Activated T-helper 2 cell treated with anti-CD3 and anti-CD28 coated beads, Interferon-gamma antibody, Interleukin-2, Interleukin-4, amounts not matched to agents 10 μg/mL and 5 μg/mL and 100 μg/mL, durations not matched to agents 14 hours and 24 hours and 36 hours (primary cell): Measurements from ENCODE around the gene AMPD3. TPM values are rescaled to one million over a fixed set of nuclear protein-coding genes. Genes with fewer than 3 reads are reported as not detected.

Source experiments
- DNase-seq: peaks from one replicate; pipeline ENCODE4 v3.0.0; 2021; ENCODE audit warnings: low spot score
- H3K27ac Mint-ChIP-seq: one replicate; pipeline ENCODE4 v1.8.0; 2021; ENCODE audit warnings: mixed read lengths
- H3K27me3 Mint-ChIP-seq: one replicate; pipeline ENCODE4 v1.8.0; 2021; ENCODE audit warnings: low read depth, mixed read lengths
- H3K36me3 Mint-ChIP-seq: one replicate; pipeline ENCODE4 v1.8.0; 2021; ENCODE audit warnings: low read depth, mixed read lengths
- H3K4me1 Mint-ChIP-seq: one replicate; pipeline ENCODE4 v1.8.0; 2021; ENCODE audit warnings: low read depth, mixed read lengths
- H3K4me3 Mint-ChIP-seq: one replicate; pipeline ENCODE4 v1.8.0; 2021; ENCODE audit warnings: low read depth, mild to moderate bottlenecking, moderate library complexity, mixed read lengths
- H3K9me3 Mint-ChIP-seq: one replicate; pipeline ENCODE4 v1.8.0; 2021; ENCODE audit warnings: mixed read lengths
- intact Hi-C: fragments of 100-400 bp; cut with micrococcal nuclease; formaldehyde crosslinking; loops from one replicate; pipeline ENCODE4 v1.15.1; 2023
- total RNA-seq: library from RNA; stranded (reverse); gene quantifications from 2 replicates; pipeline ENCODE4 v1.2.3, GENCODE V29; 2022

AMPD3 gene
- total RNA-seq, 1 donor from 2014 or later = 26.1 TPM

DNA sequence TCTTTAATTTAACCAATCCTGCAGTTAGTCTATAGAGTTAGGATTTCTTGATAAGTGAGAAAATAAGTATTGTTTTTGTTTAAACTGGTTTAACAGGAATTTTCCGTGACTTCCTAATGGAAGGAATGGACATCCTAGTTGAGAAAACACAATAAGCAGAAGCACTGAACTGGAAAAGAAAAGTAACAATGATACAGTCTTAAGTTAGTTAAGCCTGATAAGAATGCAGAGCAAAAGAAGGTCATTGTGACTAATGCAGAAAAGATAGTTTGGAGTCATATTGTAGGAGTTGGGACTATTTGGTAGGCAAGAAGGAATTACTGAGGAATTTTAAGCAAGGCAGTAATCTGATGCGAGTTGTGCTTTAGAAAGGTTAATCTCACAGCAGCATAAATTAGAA, 74.2 kb downstream of the AMPD3 start:
- H3K27ac Mint-ChIP-seq = no peak overlapping the region
- no peak for DNase-seq
- H3K4me3 Mint-ChIP-seq = no peak overlapping the region
- intact Hi-C loops = loop anchor here (5.0 kb wide), 1 partner anchor 72 kb away; the partner anchor contains the start of gene AMPD3
- H3K4me1 Mint-ChIP-seq = peaks cover 16% of the 10 kb centered on the region
- H3K27me3 Mint-ChIP-seq = no peaks in the 10 kb centered on the region
- no peaks in the 10 kb centered on the region for H3K9me3 Mint-ChIP-seq
- peaks cover 35% of the 10 kb centered on the region for H3K36me3 Mint-ChIP-seq

DNA sequence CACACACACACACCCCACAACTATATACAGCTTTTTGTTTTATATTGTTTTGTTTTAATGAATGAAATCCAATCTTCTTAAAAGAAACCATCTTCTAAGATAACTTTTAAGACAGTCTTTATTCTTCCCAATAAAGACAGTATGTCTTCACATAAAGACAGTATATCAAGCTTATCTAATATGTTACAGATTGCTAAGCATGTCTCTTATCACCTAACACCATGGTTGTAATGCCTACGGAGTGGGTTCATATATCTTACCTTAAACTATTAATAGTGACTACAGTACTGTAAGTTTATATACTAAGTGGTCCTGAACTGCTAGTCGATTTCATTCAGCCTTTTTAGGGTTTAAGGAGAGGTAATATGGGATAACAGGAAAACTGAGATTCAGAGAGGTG, 77.5 kb downstream of the AMPD3 start:
- H3K4me1 Mint-ChIP-seq = peaks cover 8% of the 10 kb centered on the region
- H3K27ac Mint-ChIP-seq = no peak overlapping the region
- peaks cover 19% of the 10 kb centered on the region for H3K36me3 Mint-ChIP-seq
- DNase-seq = no peak
- H3K27me3 Mint-ChIP-seq = no peaks in the 10 kb centered on the region
- intact Hi-C loops = no loop called here
- H3K9me3 Mint-ChIP-seq = no peaks in the 10 kb centered on the region
- no peak overlapping the region for H3K4me3 Mint-ChIP-seq

DNA sequence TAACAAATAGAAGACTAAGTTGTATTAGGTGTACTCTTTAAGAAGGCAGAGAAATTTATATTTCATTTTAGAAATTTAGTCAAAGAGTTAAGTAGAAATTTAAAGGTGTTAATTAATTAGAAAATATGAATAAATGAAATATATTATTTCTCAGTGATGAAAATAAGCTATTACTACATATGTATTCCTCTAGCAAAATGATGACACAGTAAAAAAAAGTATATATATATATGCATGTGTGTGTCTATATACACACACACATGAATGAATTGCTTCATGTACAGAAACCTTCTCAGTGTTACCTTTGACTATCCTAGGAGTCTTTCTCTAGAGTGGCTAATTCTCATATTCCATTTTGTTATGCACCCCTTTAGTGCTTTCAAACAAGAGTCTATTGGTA, 78.3 kb downstream of the AMPD3 start:
- Mint-ChIP-seq H3K27ac (no peak overlapping the region), H3K9me3 (no peaks in the 10 kb centered on the region), H3K4me3 (no peak overlapping the region), H3K4me1 (peaks cover 6% of the 10 kb centered on the region), H3K36me3 (peaks cover 17% of the 10 kb centered on the region), H3K27me3 (no peaks in the 10 kb centered on the region)
- DNase-seq = no peak
- intact Hi-C loops = no loop called here

DNA sequence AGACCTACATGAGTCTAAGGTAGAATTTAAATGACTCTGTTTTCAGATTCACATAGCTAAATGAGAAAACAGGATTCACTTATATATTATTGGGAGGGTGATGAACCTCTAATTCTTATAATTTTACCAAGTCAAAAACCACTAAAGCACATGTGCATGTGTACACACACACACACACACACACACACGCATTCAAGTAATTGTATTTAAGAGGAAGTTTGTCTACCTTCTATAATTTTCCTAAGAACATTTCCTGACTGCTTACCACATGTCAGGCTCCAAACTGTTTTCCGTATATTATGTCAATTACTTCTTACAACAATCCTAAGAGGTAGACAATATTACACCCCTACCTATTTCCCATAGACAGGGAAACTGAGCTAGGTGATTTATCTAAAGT, 79.3 kb downstream of the AMPD3 start:
- H3K36me3 Mint-ChIP-seq = peaks cover 14% of the 10 kb centered on the region
- H3K4me3 Mint-ChIP-seq = no peak overlapping the region
- DNase-seq = no peak
- no peak overlapping the region for H3K27ac Mint-ChIP-seq
- no peaks in the 10 kb centered on the region for H3K27me3 Mint-ChIP-seq
- no peaks in the 10 kb centered on the region for H3K9me3 Mint-ChIP-seq
- H3K4me1 Mint-ChIP-seq = peaks cover 9% of the 10 kb centered on the region
- intact Hi-C loops = no loop called here

DNA sequence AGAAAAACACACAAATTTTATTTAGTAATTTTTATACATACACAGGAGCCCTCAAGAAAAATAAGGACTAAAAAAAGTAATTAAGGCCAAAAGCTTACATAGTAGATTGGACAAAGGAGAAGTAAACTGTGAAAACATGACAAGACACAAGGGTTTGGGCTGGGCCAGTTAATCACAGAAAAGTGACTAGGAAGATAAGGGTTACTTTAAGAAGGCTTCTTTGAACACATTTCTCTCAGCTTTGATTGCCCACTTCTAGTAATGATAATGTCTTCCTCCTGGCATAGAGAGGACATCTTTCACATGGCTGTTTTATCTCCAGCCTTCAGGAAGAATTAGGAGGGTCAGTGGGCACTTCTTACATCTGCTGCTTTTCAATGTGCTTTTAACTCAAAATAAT, 82.5 kb downstream of the AMPD3 start:
- Mint-ChIP-seq H3K36me3 (peaks cover 8% of the 10 kb centered on the region), H3K4me3 (no peak overlapping the region), H3K27ac (no peak overlapping the region), H3K4me1 (peaks cover 20% of the 10 kb centered on the region), H3K27me3 (no peaks in the 10 kb centered on the region), H3K9me3 (no peaks in the 10 kb centered on the region)
- intact Hi-C loops = no loop called here
- no peak for DNase-seq

DNA sequence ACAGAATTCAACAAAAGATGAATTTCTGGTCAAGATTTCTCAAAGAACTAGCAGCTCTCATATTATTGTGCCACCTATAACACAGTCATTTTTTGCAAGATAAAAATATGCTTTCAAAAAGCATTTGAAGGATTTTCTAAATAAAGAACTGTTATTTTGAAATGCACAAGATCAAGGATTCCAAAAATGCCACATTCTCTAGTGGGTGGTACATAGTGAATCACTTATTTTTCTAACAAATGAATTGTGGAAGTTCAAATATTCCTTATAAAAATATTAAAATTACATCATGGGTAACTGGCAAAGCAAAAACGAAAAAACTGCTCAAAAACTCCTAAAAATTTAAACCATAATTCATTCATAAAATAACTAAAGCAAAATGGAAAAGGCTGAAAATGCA, 83.9 kb downstream of the AMPD3 start:
- intact Hi-C loops = no loop called here

DNA sequence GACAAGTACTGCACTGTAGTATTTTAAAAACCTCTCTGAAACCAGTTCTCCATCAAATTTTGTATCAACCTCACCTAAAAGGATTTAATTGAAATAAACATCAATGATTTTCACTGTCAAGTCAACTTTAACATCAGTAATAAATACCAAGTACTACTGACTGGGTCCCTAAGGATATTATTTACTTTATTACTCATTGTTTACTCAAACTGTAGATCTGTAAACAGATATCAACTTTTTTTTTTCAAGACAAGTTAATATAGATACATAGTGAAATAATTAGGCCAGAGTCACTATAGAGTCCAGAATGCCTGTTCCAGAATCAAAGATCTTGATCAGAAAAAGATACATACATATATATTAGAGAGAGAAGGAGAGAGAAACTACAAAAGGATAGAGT, 84.3 kb downstream of the AMPD3 start:
- intact Hi-C loops = no loop called here
- no peaks in the 10 kb centered on the region for H3K27me3 Mint-ChIP-seq
- H3K27ac Mint-ChIP-seq = no peak overlapping the region
- H3K9me3 Mint-ChIP-seq = peaks cover 3% of the 10 kb centered on the region
- H3K36me3 Mint-ChIP-seq = no peaks in the 10 kb centered on the region
- H3K4me3 Mint-ChIP-seq = peak overlapping the region; percentile 89
- DNase-seq = no peak
- H3K4me1 Mint-ChIP-seq = peaks cover 20% of the 10 kb centered on the region

More for the DNA sequence above, 83.9 kb downstream of the AMPD3 start:
- DNase-seq = no peak
- H3K36me3 Mint-ChIP-seq = peaks cover 1% of the 10 kb centered on the region
- H3K9me3 Mint-ChIP-seq = no peaks in the 10 kb centered on the region
- no peak overlapping the region for H3K27ac Mint-ChIP-seq
- H3K4me3 Mint-ChIP-seq = no peak overlapping the region
- no peaks in the 10 kb centered on the region for H3K27me3 Mint-ChIP-seq
- peaks cover 20% of the 10 kb centered on the region for H3K4me1 Mint-ChIP-seq

DNA sequence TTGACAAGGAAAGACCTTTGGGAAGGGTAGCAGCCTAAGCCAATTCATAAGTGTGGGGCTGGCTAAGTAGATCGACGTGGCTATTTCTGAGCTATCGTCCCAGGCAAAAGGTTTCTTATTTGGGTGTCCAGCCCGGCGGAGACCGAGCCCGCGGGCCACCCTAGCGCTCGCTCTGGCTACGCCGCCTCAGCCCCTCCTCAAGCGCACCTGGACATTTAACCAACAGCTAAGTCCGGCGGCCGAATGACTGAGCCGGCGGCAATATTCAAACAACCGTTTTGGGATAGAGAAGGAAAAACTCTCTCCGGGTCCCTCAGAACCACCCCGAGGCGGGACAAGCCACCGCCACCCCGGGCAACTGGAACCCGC, 85.5 kb downstream of the AMPD3 start:
- Mint-ChIP-seq H3K27ac (peak overlapping the region; percentile 60), H3K9me3 (peaks cover 4% of the 10 kb centered on the region), H3K4me1 (peaks cover 20% of the 10 kb centered on the region), H3K27me3 (no peaks in the 10 kb centered on the region), H3K4me3 (peak overlapping the region; percentile 89), H3K36me3 (no peaks in the 10 kb centered on the region)
- intact Hi-C loops = loop anchor here (2.0 to 10.0 kb wide), 5 partner anchors 14 to 197 kb away; partner anchors contain the start of gene AMPD3
- no peak for DNase-seq

DNA sequence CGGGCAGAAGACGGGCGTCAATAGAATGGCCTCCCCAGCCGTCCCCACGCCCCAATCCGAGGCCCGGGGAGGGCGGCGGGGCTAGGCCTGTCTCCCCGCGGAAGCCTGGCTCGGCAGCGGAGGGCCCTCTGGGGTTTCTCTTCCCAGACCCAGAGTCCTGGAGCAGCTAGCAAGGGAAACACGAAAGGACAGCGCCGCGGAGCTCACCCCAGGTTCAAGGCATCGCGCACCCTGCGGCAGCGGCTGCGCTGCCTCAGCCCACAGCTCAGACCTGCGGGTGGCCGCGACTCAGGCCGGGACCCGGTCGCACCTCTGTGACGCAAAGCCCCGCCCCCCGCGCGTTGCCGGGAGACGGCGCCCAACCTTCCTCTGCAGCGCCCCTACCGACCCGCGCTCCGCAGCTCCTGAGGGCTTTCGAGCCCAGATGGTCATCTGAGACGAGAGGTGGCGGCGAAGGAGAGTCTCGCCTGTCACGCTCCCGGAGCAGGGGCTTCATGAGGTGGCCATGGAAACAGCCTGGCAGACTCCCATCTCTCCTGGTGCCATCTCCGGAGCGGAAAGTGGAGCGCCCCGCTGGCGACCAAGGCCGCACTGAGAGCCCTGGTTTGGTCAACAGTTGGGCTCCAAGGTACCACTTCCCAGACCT, 86.0 kb downstream of the AMPD3 start, which contains the start of gene RNF141:
Gene RNF141 (minus strand): TSS at position 273 of the 646 bp plus-strand sequence. CDS start 7,029 bp downstream, outside the sequence.
- peak within 1 kb of the TSS; percentile 60 for H3K27ac Mint-ChIP-seq
- intact Hi-C loops = loop anchor here (2.0 to 10.0 kb wide), 5 partner anchors 14 to 196 kb away; partner anchors contain the start of gene AMPD3
- peaks cover 1% of the 10 kb centered on the region for H3K27me3 Mint-ChIP-seq
- peak; percentile 92 for DNase-seq
- H3K4me3 Mint-ChIP-seq = peak within 1 kb of the TSS; percentile 89
- H3K36me3 Mint-ChIP-seq = no peaks in the 10 kb centered on the region
- peaks cover 17% of the 10 kb centered on the region for H3K4me1 Mint-ChIP-seq
- H3K9me3 Mint-ChIP-seq = peaks cover 4% of the 10 kb centered on the region

DNA sequence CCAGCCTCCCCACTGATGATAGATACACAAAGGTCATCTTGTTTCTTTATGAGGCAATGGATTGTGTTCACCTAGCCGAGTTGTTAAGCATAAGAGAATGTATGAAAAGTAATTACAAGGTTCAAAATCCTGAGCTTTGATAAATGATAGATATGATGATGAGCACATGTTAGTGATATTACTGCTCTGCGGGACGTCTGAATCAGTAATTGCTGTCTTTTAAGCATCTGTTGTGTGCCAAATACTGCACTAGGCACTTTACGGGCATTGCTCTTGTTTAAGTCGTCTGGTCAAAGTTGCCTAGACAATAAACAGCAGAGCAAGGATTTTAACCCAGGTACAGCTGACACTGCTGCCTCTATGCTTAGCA, 86.5 kb downstream of the AMPD3 start:
- intact Hi-C loops = loop anchor here (2.0 to 10.0 kb wide), 5 partner anchors 15 to 196 kb away; partner anchors contain the start of gene AMPD3
- Mint-ChIP-seq H3K36me3 (no peaks in the 10 kb centered on the region), H3K4me3 (peak overlapping the region; percentile 89), H3K9me3 (peaks cover 4% of the 10 kb centered on the region), H3K27me3 (peaks cover 5% of the 10 kb centered on the region), H3K27ac (no peak overlapping the region), H3K4me1 (peaks cover 14% of the 10 kb centered on the region)
- no peak for DNase-seq

DNA sequence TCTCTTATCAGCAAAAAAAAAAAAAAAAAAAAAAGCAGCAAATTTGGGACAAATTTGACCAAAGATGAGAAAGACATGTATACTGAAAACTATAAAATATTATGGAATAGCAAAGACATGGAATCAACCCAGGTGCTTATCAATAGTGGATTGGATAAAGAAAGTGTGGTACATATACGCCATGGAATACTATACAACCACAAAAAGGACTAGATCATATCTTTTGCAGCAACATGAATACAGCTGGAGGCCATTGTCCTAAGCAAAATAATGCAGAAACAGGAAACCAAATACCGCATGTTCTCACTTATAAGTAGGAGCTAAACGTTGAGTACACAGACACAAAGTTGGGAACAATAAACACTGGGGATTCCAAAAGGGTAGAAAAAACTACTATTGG, 87.7 kb downstream of the AMPD3 start:
- Mint-ChIP-seq H3K27ac (no peak overlapping the region), H3K4me1 (peaks cover 14% of the 10 kb centered on the region), H3K27me3 (peaks cover 5% of the 10 kb centered on the region), H3K4me3 (no peak overlapping the region), H3K36me3 (no peaks in the 10 kb centered on the region), H3K9me3 (peaks cover 4% of the 10 kb centered on the region)
- DNase-seq = no peak
- intact Hi-C loops = loop anchor here (5.0 to 10.0 kb wide), 2 partner anchors 112 to 195 kb away; no protein-coding TSS in a partner anchor

DNA sequence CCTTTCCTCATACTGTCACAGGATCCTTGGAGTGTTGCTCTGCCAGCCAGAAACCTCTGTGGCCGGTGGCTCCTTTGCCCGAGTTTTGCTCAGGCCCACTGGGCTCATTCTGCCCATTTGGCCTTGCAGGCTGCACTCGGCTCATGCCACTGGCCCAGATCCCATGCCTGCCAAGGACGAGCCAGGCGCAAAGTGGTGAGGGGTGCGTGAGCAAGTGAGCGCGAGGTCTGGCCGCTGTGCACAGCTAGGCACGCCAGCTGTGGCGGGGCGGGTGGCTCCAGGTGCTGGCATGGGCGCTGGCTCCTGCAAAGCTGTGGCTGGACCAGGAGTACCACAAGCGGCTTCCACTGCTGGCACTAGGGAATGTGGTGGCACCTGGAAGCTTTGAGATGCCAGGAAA, 88.7 kb downstream of the AMPD3 start:
- Mint-ChIP-seq H3K4me3 (no peak overlapping the region), H3K27me3 (peaks cover 8% of the 10 kb centered on the region), H3K4me1 (peaks cover 13% of the 10 kb centered on the region), H3K27ac (no peak overlapping the region), H3K36me3 (no peaks in the 10 kb centered on the region), H3K9me3 (peaks cover 4% of the 10 kb centered on the region)
- intact Hi-C loops = loop anchor here (5.0 to 10.0 kb wide), 2 partner anchors 111 to 194 kb away; no protein-coding TSS in a partner anchor
- DNase-seq = no peak
